Mesothelial cell of epicardium (in vitro differentiated cells): ENCODE measurements around the gene ZBTB44. TPM values are rescaled to one million over a fixed set of nuclear protein-coding genes. Genes with fewer than 3 reads are reported as not detected.

Experiments
- DNase-seq, 2 experiments: peaks; one replicate each; pipeline ENCODE4 v3.0.0; 2021; ENCODE audit warnings: low spot score in 2 of 2; ENCODE audit not compliant: unreplicated experiment in 2 of 2
- H3K27ac Mint-ChIP-seq: 2 replicates; pipeline ENCODE4 v1.8.0; 2021; ENCODE audit warnings: mixed read lengths
- H3K27me3 Mint-ChIP-seq: 2 replicates; pipeline ENCODE4 v1.8.0; 2021; ENCODE audit warnings: low read depth, mixed read lengths
- H3K36me3 Mint-ChIP-seq: 2 replicates; pipeline ENCODE4 v1.8.0; 2021; ENCODE audit warnings: mixed read lengths
- H3K4me1 Mint-ChIP-seq: 2 replicates; pipeline ENCODE4 v1.8.0; 2021; ENCODE audit warnings: mixed read lengths
- H3K4me3 Mint-ChIP-seq: 2 replicates; pipeline ENCODE4 v1.8.0; 2021; ENCODE audit warnings: mild to moderate bottlenecking, moderate library complexity, mixed read lengths
- H3K9me3 Mint-ChIP-seq: 2 replicates; pipeline ENCODE4 v1.8.0; 2021; ENCODE audit warnings: mixed read lengths
- total RNA-seq: library from RNA; stranded (reverse); gene quantifications from 3 replicates; pipeline ENCODE4 v1.2.1, GENCODE V29; 2021
- TF ChIP-seq, protein P1 (sequence below): fragments of 200-600 bp; sonication (generic); IDR thresholded peaks from one replicate; pipeline ENCODE4 v1.5.0; 2021; ENCODE audit warnings: antibody characterized with exemption; ENCODE audit not compliant: unreplicated experiment

Gene ZBTB44
- total RNA-seq, 1 donor from 2014 or later, result 58.8 TPM

- TF ChIP-seq, protein P1, sequence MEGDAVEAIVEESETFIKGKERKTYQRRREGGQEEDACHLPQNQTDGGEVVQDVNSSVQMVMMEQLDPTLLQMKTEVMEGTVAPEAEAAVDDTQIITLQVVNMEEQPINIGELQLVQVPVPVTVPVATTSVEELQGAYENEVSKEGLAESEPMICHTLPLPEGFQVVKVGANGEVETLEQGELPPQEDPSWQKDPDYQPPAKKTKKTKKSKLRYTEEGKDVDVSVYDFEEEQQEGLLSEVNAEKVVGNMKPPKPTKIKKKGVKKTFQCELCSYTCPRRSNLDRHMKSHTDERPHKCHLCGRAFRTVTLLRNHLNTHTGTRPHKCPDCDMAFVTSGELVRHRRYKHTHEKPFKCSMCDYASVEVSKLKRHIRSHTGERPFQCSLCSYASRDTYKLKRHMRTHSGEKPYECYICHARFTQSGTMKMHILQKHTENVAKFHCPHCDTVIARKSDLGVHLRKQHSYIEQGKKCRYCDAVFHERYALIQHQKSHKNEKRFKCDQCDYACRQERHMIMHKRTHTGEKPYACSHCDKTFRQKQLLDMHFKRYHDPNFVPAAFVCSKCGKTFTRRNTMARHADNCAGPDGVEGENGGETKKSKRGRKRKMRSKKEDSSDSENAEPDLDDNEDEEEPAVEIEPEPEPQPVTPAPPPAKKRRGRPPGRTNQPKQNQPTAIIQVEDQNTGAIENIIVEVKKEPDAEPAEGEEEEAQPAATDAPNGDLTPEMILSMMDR, result no peak
- no peaks in the 10 kb centered on the region for H3K36me3 Mint-ChIP-seq
- H3K27ac Mint-ChIP-seq, result peak overlapping the region; percentile 93
- H3K4me3 Mint-ChIP-seq, result peak overlapping the region; percentile 75
- DNase-seq, result peak in 1 of 2 experiments; percentile 42
- peaks cover 9% of the 10 kb centered on the region for H3K9me3 Mint-ChIP-seq
- peaks cover 36% of the 10 kb centered on the region for H3K4me1 Mint-ChIP-seq
- H3K27me3 Mint-ChIP-seq, result no peaks in the 10 kb centered on the region
These were observed 745 bp upstream of the ZBTB44 start for GRCh38 chr11:130315354-130315970.

DNA sequence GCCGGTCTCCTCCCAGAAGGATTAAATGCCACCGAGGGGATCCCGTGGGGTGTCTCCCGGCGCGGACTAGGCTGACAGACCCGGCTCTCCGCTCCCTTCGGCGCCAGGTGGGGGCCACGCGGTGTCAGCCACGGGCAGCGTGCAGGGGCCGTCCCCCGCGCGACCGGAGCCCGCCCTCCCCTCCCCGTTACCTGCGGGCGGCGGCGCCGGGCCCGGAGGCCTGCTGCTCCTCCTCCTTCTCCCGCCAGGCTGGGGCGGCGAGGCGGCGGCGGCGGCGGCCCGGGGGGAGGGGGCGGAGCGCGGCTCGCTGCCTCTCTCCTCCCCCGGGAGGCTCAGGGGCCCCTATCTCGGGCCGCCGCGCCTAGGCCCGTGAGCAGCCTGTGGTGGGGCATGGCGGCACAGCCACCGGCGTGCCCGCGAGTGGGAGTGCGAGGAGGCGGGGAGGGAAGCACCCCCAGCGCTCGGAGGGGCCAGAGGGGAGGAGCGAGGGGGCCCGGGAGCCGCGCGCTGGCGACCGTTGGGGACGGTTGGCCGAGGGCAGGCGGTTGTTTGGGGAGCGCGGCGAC lies 450 bp downstream of the ZBTB44 start:
- Mint-ChIP-seq H3K27me3 (no peaks in the 10 kb centered on the region), H3K4me3 (peak overlapping the region; percentile 86), H3K4me1 (peaks cover 42% of the 10 kb centered on the region), H3K36me3 (peaks cover 2% of the 10 kb centered on the region), H3K27ac (peak overlapping the region; percentile 92), H3K9me3 (peaks cover 1% of the 10 kb centered on the region)
- peak; percentile 40 to 73 for DNase-seq
- TF ChIP-seq, protein P1, result no peak

DNA sequence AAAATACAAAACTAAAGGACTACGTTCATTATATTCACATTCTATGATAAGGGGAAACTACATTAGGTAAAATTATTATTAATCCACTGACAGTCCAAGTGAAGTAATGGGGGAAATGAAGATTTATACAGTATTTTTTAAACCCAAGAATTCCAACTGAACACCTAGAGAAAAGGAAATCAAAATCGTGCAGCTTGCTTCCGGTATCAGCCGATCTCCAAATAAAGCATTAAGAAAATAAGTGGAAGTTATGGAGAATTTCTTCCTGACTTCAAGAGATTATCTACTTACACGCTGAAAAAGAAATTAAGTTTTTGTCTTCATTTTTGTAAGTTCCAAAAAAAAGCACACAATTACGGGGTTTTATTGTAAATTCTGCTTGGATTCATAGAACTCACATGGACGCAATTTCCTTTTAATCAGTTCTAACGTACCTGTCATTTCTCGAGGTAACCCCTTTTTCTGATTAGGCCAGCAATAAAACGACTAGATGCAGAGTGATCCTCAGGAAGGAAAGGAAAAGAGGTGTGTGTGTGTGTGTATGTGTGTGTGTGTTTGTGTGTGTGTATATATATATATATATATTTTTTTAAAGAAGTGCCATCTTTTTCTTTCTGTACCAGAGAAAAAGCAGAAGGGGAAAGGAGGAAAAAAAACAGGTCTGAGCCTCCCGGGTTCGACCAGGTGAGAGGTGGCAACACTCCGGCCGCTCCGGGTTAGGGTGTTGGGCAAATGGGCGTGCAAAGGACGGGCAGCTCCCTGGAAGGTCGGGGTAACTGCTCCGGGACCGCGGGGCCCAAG lies 1.1 kb downstream of the ZBTB44 start:
- H3K9me3 Mint-ChIP-seq, result peaks cover 5% of the 10 kb centered on the region
- H3K4me3 Mint-ChIP-seq, result peak overlapping the region; percentile 86
- peaks cover 9% of the 10 kb centered on the region for H3K36me3 Mint-ChIP-seq
- DNase-seq, result no peak
- peaks cover 39% of the 10 kb centered on the region for H3K4me1 Mint-ChIP-seq
- TF ChIP-seq, protein P1, result no peak
- peak overlapping the region; percentile 92 for H3K27ac Mint-ChIP-seq
- no peaks in the 10 kb centered on the region for H3K27me3 Mint-ChIP-seq

- H3K4me3 Mint-ChIP-seq, result peak overlapping the region; percentile 86
- H3K36me3 Mint-ChIP-seq, result peaks cover 19% of the 10 kb centered on the region
- no peak for DNase-seq
- TF ChIP-seq, protein P1, result no peak
- H3K27me3 Mint-ChIP-seq, result no peaks in the 10 kb centered on the region
- peaks cover 9% of the 10 kb centered on the region for H3K9me3 Mint-ChIP-seq
- H3K4me1 Mint-ChIP-seq, result peaks cover 33% of the 10 kb centered on the region
- no peak overlapping the region for H3K27ac Mint-ChIP-seq
These were observed 2.7 kb downstream of the ZBTB44 start for GRCh38 chr11:130312046-130312445.

GRCh38 chr11:130310622-130311021 lies 4.1 kb downstream of the ZBTB44 start:
- Mint-ChIP-seq H3K36me3 (peaks cover 27% of the 10 kb centered on the region), H3K27me3 (no peaks in the 10 kb centered on the region), H3K4me3 (no peak overlapping the region), H3K4me1 (peaks cover 33% of the 10 kb centered on the region), H3K27ac (no peak overlapping the region), H3K9me3 (peaks cover 16% of the 10 kb centered on the region)
- DNase-seq, result no peak
- TF ChIP-seq, protein P1, result no peak
